D341Med (cell line): ENCODE results near the gene ZNF782.
"Not testable (repeated sequence)": the region's sequence is repeated elsewhere in the genome, so short reads cannot be mapped to it uniquely, and the experiment has no call there.

Experiments used
- DNase-seq: peaks from one replicate; pipeline ENCODE4 v3.0.0; 2012; ENCODE audit warnings: low spot score

ZNF782 gene

GRCh38 chr9:96854651-96855273 is 448 bp upstream of the ZNF782 start:
- no peak for DNase-seq

DNA sequence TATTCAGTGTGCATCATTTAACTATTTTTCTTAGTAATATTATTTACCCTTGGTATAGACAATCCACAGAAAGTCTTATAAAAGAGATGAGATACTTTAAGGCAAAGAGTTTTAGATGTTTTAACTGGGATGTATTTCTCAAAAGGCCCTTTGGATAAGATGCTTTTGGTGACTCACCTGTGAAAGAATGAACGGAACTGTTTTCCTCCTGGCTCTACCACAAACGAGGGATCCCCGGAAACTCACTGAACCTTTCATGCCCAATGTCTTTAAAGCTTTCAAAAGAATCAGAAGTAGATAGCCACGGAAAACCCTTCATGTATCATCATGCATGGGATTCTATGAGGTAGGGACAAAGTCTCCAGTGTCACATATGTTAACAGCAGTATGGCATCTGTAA is 1.6 kb downstream of the ZNF782 start:
- DNase-seq: no peak

DNA sequence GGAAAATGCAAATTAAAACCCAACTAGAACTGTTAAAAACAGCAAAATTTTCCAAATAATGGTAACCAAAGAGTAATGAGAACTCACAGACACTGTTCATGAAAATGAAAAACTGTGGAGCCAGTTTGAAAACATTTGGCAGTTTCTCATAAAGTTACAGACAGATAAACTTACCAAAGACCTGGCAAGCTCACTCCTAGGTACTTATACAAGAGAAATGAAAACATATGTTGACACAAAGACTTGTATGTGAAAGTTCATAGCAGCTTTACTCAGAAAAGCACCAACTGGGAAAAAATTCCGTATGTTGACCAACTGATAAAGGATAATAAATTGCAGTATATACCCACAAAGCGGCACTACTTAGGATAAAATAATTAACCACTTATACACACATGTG is 10.3 kb downstream of the ZNF782 start:
- DNase-seq: no peak

DNA sequence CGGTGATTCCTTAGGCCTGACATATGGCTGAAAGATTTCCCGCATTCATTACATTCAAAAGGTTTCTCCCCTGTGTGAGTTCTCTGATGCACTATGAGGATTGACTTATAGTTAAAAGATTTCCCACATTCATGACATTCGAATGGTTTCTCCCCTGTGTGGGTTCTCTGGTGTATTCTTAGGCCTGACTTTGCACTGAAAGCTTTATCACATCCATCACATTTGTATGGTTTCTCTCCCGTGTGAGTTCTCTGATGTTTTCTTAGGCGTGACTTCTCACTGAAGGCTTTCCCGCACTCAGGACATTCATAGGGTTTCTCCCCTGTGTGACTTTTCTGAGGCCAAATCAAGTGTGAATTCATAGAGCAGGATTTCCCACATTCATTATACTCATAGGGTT is 35.8 kb downstream of the ZNF782 start:
- DNase-seq: no peak

GRCh38 chr9:96817973-96818372 is 36.3 kb downstream of the ZNF782 start:
- DNase-seq: no peak

GRCh38 chr9:96813607-96814006 is 40.7 kb downstream of the ZNF782 start:
- no peak for DNase-seq

DNA sequence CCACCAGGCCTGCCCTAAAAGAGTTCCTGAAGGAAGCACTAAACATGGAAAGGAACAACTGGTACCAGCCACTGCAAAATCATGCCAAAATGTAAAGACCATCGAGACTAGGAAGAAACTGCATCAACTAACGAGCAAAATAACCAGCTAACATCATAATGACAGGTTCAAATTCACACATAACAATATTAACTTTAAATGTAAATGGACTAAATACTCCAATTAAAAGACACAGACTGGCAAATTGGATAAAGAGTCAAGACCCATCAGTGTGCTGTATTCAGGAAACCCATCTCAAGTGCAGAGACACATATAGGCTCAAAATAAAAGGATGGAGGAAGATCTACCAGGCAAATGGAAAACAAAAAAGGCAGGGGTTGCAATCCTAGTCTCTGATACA is 55.4 kb downstream of the ZNF782 start:
- not testable (repeated sequence) for DNase-seq

DNA sequence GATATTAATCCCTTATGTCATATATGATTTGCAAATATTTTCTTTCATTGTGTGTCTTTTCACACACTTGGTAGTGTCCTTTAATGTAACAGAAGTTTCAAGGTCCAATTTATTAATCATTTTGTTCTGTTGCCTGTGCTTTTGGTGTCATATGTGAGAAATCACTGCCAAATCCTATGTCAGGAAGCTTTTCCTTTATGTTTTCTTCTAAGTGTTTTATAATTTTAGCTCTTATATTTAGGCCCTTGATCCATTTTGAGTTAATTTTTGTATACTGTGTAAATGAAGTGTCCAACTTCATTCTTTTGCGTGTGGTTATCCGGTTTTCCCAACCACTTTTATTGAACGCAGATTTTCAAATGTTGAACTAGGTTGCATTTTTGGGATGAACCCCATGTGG is 70.3 kb downstream of the ZNF782 start:
- DNase-seq: no peak

GRCh38 chr9:96782235-96782634 is 72.1 kb downstream of the ZNF782 start:
- DNase-seq: no peak

DNA sequence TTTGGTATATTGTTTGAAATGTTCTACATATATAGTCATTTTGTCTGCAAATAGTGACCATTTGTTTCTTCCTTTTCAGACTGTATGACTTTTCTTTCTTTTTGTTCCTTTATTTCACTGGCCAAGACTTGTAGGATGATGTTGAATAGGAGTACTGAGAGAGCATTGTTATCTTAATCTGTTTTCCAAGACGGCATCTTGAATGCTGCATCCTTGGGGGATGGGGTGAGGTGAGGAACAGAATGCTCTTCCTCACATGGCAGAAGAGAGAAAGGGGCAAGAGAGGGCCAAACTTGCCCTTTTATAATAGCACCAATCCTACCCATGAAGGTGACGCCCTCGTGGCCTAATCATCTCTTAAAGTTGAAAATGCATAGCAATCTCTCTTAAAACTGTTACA is 72.8 kb downstream of the ZNF782 start:
- no peak for DNase-seq

DNA sequence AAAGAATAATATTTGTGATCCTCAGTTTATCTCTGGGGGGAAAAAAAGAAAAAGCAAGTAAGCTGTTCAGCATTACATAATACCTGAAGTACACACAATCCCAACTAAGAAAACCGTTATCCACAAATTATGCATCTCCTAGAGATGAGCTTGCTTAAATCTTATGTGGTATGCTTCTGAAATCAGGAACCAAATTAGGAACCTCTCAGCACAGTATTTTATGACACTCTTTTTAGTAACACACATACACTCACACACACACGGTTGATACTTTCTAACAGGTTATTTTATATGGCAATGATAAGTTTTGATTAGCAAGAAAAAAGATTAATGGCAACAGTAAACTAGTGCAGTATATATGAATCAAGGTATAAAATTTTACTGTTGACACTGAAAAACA is 75.2 kb downstream of the ZNF782 start:
- DNase-seq: no peak

GRCh38 chr9:96777426-96777864 is 76.9 kb downstream of the ZNF782 start:
- no peak for DNase-seq

DNA sequence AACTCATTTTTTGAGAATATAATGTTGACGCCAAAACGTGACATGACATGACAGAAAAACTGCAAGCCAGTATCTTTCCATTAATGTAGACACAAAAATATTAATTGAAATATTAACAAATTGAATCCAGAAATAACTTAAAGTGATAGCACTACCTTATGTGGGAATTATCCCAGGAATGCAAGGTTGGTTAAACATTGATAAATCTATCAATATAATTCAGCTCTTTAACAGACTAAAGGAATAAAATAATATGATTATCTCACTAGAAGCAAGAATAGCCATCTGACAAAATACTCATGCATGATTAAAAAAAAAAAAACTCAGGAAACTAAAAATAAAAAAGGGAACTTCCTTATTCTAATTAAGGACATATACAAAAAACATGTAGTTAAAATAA is 83.2 kb downstream of the ZNF782 start:
- no peak for DNase-seq

DNA sequence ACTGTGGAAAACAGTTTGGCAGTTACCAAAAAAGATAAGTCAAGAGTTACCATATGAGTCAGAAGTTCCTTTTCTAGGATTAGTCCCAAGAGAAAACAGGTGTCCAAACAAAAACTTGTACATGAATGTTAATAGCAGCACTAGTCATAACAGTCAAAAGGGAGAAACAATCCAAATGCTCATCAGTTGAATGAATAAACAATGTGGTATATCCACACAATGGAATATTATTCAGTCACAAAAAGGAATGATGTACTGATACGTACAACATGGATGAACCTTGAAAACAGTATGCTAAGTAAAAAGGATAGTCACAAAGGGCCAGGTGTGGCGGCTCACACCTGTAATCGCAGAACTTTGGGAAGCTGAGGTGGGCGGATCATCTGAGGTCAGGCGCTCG is 84.3 kb downstream of the ZNF782 start:
- DNase-seq: no peak
